ENCODE data around the gene ARL5C. TPM values are rescaled to one million over a fixed set of nuclear protein-coding genes. Genes with fewer than 3 reads are reported as not detected.
"Not testable (repeated sequence)": the region's sequence is repeated elsewhere in the genome, so short reads cannot be mapped to it uniquely, and the experiment has no call there.

Gene ARL5C
- total RNA-seq, 1 donor = not detected

DNA sequence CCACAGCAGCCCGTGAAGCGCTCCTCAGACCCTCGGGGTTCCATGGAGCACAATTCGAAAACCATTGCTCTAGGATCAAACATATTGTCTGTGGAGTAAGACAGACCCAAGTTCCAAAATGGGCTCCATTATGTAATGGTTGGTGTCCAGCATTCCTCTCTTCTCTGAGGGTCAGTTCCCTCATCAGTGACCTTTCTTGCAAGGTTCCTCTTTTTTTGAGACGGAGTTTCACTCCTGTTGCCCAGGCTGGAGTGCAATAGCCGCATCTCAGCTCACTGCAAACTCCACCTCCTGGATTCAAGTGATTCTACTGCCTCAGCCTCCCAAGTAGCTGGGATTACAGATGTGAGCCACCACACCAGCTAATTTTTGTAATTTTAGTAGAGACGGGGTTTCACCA lies 43.0 kb downstream of the ARL5C start:
- Histone ChIP-seq H3K4me3 (ENCODE audit: low read length) (no peak overlapping the region), H3K4me1 (ENCODE audit: insufficient read depth, low read length) (peaks cover 29% of the 10 kb centered on the region), H3K9me3 (ENCODE audit: low read depth, low read length) (no peaks in the 10 kb centered on the region), H3K27me3 (ENCODE audit: insufficient read depth, low read length) (no peaks in the 10 kb centered on the region)

DNA sequence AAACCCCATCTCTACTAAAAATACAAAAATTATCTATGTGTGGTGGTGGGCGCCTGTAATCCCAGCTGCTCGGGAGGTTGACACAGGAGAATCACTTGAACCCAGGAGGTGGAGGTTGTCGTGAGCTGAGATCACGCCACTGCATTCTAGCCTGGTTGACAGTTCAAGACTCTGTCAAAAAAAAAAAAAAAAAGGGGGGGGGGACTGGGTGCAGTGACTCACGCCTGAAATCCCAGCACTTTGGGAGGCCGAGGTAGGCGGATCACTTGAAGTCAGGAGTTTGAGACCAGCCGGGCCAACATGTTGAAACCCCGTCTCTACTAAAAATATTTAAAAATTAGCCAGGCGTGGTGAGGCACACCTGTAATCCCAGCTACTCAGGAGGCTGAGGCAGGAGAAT lies 44.0 kb downstream of the ARL5C start:
- H3K9me3 ChIP-seq (ENCODE audit: low read depth, low read length); H3K4me3 ChIP-seq (ENCODE audit: low read length); H3K27me3 ChIP-seq (ENCODE audit: insufficient read depth, low read length): not testable (repeated sequence)
- peaks cover 30% of the 10 kb centered on the region for H3K4me1 ChIP-seq (ENCODE audit: insufficient read depth, low read length)

DNA sequence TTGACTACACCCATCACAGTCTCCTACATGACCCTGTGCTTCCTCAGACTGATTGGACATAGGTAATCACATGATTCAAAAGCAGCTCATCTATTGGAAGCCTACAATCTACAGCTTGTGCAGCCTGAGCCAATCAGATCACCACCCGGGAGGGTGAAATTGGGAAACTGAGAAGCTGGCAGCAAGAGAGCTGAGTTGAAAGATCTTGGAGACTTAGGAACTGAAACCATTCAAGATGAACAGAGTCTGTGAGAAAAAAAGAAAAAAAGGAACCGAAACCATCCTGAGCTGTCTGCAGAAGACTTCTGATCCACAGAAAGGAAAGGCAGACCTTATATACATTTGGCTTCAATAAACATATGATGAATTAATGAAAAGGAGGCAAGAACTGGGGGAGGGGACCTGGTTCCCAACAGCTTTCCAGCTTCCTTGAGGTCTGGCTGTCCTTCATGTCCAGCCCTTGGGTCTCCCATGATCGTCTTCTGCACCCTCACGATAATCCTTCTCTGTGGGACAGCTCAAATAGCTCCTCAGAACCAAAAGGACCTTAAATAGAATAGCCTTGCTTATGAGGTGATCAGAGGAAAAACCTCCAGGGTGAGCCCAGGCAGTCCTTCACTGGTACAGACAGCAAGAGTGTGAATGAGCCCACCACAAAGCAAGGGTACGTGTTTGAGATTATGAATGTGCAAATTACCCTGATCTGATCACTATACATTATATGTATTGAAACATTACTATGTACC lies 47.1 kb downstream of the ARL5C start:
- H3K4me3 ChIP-seq (ENCODE audit: low read length) = no peak overlapping the region
- peaks cover 30% of the 10 kb centered on the region for H3K4me1 ChIP-seq (ENCODE audit: insufficient read depth, low read length)
- H3K27me3 ChIP-seq (ENCODE audit: insufficient read depth, low read length) = no peaks in the 10 kb centered on the region
- no peaks in the 10 kb centered on the region for H3K9me3 ChIP-seq (ENCODE audit: low read depth, low read length)

DNA sequence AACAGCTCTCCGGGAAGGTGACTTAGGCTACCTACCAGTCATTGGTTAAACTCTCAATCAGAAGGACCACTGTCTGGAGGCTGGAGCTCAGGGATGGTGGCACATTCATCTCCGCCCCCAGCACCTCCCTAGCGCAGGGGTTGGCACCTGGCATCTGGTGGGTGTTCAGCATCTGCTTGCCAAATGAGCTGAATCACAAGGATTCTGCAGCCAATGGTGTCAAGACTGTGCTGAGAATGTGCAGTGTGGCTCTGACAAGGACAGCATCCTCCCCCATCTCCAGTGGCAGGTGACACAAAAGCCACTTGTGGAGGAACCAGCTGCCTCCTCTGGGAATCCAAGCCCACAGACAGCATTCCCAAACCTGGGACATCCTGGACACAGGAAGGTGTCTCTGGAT lies 49.7 kb downstream of the ARL5C start:
- Histone ChIP-seq H3K9me3 (ENCODE audit: low read depth, low read length) (no peaks in the 10 kb centered on the region), H3K27me3 (ENCODE audit: insufficient read depth, low read length) (no peaks in the 10 kb centered on the region), H3K4me1 (ENCODE audit: insufficient read depth, low read length) (peaks cover 20% of the 10 kb centered on the region), H3K4me3 (ENCODE audit: low read length) (no peak overlapping the region)

DNA sequence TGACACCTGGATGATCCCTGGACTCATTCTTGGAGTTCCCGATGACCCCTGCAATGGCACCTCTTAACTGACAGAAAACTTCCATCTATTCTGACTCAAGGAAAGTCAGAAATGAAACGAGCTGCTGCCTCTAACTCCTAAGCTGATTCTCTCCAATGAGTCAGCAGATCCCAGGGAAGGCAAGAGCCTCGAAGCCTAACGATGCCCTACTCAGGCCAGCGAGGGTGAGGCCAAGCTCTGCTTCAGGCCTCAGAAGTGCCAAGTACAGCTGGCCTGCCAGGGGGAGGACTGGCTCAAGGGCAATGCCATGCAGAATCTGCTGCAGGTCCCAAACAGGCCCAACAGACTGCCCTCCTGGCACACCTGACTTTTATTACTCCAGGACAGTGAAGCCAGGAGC lies 50.8 kb downstream of the ARL5C start:
- Histone ChIP-seq H3K9me3 (ENCODE audit: low read depth, low read length) (no peaks in the 10 kb centered on the region), H3K4me1 (ENCODE audit: insufficient read depth, low read length) (peaks cover 20% of the 10 kb centered on the region), H3K4me3 (ENCODE audit: low read length) (no peak overlapping the region), H3K27me3 (ENCODE audit: insufficient read depth, low read length) (no peaks in the 10 kb centered on the region)

DNA sequence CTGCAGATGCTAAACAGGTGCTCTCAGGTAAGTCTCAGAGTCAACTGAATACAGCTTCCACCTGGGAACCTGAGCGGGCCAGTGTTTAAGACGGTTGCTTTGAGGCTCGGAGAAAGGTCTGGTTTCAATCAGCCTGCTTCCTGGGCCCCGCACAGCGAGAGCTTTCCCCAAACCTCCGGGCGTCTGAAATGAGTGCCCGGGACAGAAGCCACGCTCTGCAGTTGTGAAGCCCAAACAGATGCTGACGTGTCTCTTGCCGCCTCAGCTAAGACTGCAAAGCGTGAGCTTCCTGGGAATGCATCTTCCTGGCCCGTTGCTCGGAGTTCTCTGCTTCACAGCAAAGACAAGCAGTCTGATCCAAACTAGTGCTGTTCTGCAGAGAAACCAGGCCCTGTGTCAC lies 51.2 kb downstream of the ARL5C start:
- Histone ChIP-seq H3K27me3 (ENCODE audit: insufficient read depth, low read length) (no peaks in the 10 kb centered on the region), H3K4me1 (ENCODE audit: insufficient read depth, low read length) (peaks cover 18% of the 10 kb centered on the region), H3K9me3 (ENCODE audit: low read depth, low read length) (no peaks in the 10 kb centered on the region), H3K4me3 (ENCODE audit: low read length) (no peak overlapping the region)

DNA sequence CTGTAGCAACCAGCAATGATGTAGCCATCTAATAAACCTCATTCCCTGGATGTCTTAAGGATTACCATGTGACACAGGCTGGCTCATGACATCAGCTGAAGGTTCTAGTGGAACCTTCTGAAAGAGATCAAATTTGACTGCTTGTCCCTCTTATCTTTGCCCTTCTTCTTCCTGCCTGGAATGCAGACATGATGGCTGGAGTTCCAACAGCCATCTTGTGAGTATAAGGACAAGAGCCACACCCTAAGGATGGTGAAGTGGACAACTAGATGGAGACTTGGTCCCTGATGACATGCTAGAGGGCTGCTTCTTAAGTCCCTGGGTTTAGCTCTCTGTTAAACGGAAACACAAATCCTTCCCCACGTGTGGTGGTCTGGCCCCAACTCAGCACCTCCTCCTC lies 52.1 kb downstream of the ARL5C start:
- no peak overlapping the region for H3K4me3 ChIP-seq (ENCODE audit: low read length)
- no peaks in the 10 kb centered on the region for H3K9me3 ChIP-seq (ENCODE audit: low read depth, low read length)
- H3K4me1 ChIP-seq (ENCODE audit: insufficient read depth, low read length) = peaks cover 10% of the 10 kb centered on the region
- H3K27me3 ChIP-seq (ENCODE audit: insufficient read depth, low read length) = no peaks in the 10 kb centered on the region

DNA sequence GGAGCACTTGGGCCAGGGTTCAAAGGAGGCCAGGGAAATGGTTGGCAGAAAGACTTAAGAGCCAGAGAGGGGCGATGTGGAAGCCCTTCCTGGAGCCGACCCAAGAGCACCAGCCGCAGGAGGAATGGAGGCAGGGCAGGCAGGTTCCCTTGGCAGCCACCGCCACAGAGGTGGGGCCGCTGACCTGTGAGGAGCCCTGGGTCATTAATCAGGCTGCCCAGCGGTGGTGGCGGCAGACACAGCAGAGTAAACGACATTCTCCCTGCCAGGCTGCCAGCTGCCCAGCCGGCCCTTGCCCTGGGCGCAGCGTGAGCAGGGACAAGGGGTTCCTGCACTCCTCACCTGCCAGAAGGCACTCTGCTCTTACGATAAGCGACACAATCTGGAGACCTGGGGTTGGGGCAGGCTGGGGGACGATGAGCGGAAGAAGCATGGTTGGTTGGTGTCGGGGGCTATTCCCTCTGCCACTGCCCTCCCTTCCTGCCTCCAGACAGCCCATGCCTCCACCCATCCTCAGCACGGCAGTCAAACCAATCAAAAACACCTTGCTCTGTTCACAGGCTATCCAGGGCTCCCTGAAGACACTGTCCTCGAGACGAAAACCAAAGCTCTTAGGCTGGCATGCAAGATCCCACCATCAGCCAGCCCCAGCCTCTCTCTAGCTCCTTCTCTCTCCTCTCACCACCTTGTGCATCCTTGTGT lies 55.4 kb downstream of the ARL5C start:
- no peaks in the 10 kb centered on the region for H3K27me3 ChIP-seq (ENCODE audit: insufficient read depth, low read length)
- H3K4me3 ChIP-seq (ENCODE audit: low read length) = no peak overlapping the region
- no peaks in the 10 kb centered on the region for H3K9me3 ChIP-seq (ENCODE audit: low read depth, low read length)
- no peaks in the 10 kb centered on the region for H3K4me1 ChIP-seq (ENCODE audit: insufficient read depth, low read length)

DNA sequence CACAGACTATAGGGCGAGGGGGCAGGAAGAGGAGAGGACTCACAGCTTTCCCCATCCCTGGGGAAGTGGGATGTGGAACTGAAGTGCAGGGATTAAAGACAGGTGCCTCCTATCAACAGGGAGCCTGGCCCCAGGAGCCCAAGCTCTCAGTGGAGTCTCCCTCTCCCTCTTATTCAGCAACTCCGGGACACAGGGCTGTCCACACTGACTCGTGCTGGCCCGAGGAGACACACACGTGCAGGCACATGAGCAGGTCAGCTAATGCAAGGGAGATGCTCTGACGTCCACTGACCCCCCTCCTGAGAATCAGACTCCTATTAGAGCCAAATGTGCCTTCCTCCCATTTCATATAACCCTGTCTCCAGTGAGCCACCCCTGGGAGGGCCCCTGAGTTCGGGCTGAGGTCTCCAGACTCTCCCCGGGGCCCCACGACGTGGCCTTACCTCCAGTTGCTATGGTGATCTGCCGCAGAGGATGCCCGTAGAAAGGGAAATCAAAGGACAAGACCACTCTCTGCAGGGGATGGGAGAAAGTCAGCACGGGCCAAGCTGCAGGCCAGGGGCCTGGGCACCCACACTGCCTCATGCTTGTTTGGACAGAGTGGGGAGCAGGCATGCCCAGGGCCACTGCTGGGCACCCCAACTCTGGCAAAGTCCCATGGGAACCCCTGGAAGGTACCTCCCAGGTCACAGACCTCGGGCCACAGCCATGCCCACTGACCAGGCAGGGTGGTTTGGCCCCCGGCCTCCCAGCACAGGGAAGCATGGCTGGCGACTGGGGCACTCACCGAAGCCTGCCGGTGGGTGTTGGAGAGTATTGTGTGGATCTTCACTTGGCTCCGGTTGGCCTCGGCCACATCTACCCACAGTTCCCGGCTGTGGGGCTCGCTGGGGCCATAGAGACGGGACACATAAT lies 57.2 kb downstream of the ARL5C start:
- H3K27me3 ChIP-seq (ENCODE audit: insufficient read depth, low read length) = no peaks in the 10 kb centered on the region
- no peaks in the 10 kb centered on the region for H3K4me1 ChIP-seq (ENCODE audit: insufficient read depth, low read length)
- H3K4me3 ChIP-seq (ENCODE audit: low read length) = no peak overlapping the region
- no peaks in the 10 kb centered on the region for H3K9me3 ChIP-seq (ENCODE audit: low read depth, low read length)

DNA sequence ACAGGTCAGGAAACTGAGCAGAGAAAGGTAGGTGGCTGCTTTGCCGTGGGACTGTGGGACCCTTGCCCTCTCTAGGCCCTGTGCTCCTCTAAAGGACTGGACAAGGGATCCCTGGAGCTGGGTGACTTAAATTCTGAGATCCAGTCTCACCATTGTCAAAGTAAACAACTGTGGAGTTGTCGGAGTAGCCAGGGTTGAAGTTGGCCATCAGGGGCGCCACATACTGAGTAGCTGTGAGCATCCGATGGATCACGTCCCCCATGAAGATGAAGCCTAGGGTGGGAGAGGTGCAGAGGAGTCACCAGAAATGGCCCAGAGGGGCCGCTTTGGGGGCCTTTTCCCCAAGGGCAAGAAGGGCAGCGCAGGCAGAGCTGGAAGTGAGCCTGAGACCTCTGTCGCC lies 58.0 kb downstream of the ARL5C start:
- Histone ChIP-seq H3K9me3 (ENCODE audit: low read depth, low read length) (no peaks in the 10 kb centered on the region), H3K27me3 (ENCODE audit: insufficient read depth, low read length) (no peaks in the 10 kb centered on the region), H3K4me1 (ENCODE audit: insufficient read depth, low read length) (no peaks in the 10 kb centered on the region), H3K4me3 (ENCODE audit: low read length) (no peak overlapping the region)

DNA sequence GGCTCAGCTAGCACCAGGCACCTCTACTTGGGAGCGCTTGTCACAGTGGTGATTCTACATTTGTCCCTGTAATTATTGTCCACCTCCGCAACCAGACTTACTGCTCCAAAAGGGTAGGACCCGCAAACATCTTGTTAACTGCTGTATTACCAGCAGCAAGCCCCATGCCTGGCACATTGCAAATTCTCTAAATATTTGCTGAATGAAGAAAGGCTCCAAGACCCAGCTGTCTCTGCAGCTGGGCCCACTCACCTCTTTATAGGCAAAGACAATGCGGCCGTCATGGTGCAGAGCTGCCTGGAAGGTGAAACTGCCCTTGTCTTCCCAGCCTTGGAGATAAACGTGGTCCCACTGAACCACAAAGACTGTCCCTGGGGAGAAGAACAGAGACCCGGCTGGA lies 58.8 kb downstream of the ARL5C start:
- no peaks in the 10 kb centered on the region for H3K27me3 ChIP-seq (ENCODE audit: insufficient read depth, low read length)
- no peaks in the 10 kb centered on the region for H3K4me1 ChIP-seq (ENCODE audit: insufficient read depth, low read length)
- H3K4me3 ChIP-seq (ENCODE audit: low read length) = no peak overlapping the region
- H3K9me3 ChIP-seq (ENCODE audit: low read depth, low read length) = no peaks in the 10 kb centered on the region

Other genes with a start within 250 kb of the ARL5C start
- gene FBXO47, start 198.8 kb downstream of the ARL5C start, total RNA-seq = not detected
- gene PLXDC1, start 14.5 kb downstream of the ARL5C start, total RNA-seq = 9.6 TPM
- gene CACNB1, start 31.5 kb upstream of the ARL5C start, total RNA-seq = 4.5 TPM
- 3,292 TPM for gene RPL19, start 34.1 kb upstream of the ARL5C start, total RNA-seq
- gene STAC2, start 59.8 kb upstream of the ARL5C start, total RNA-seq = not detected
- 15.8 TPM for gene FBXL20, start 235.5 kb upstream of the ARL5C start, total RNA-seq

Measured in mononuclear cell (primary cell).